Sciatic nerve (tissue), 2 donors: ENCODE data around the gene F13B. TPM values are rescaled to one million over a fixed set of nuclear protein-coding genes. Genes with fewer than 3 reads are reported as not detected.
"Not testable (repeated sequence)": the region's sequence is repeated elsewhere in the genome, so short reads cannot be mapped to it uniquely, and the experiment has no call there.

Experiments
- ATAC-seq: fragments of 200-7000 bp; cut with Tn5 transposase; one replicate; pipeline ENCODE4 v1.9.1; 2020; ENCODE audit warnings: mild to moderate bottlenecking, moderate library complexity
- DNase-seq: peaks from one replicate; pipeline ENCODE4 v3.0.0-alpha.2; 2020; ENCODE audit warnings: low spot score
- intact Hi-C: fragments of 100-400 bp; cut with DNase I; formaldehyde crosslinking; loops from one replicate; pipeline ENCODE4 v1.14.2; 2022
- total RNA-seq: library from RNA; stranded (reverse); fragmentation: NEBNext Ultra II Directional; extraction: Animal tissue kit (Norgen Biotek cat#: 25700); gene quantifications from one replicate; pipeline ENCODE4 v1.2.1, GENCODE V29; 2021
- donor health status: DM: no; HTN: no; CAD: no.
- donor health status: DM: no; HTN: no; CAD: no.

The F13B gene
- total RNA-seq, 1 donor from 2014 or later: not detected

GRCh38 chr1:196991919-196992651 lies 75.0 kb downstream of the F13B start:
- ATAC-seq, intact Hi-C loops, DNase-seq: not testable (repeated sequence)

Other genes starting within 250 kb of the F13B start
- gene CFHR1, start 247.5 kb downstream of the F13B start, total RNA-seq: 1.3 TPM
- gene CFHR4, start 179.2 kb downstream of the F13B start, total RNA-seq: not detected
- gene CFHR2, start 123.5 kb downstream of the F13B start, total RNA-seq: not detected
- gene CFHR5, start 89.7 kb downstream of the F13B start, total RNA-seq: not detected
- 0.45 TPM for gene ASPM, start 79.4 kb upstream of the F13B start, total RNA-seq
- gene ZBTB41, start 134.0 kb upstream of the F13B start, total RNA-seq: 18.4 TPM
- 0.94 TPM for gene CRB1, start 201.0 kb upstream of the F13B start, total RNA-seq